Cerebellar cortex (tissue), 1 donor: ENCODE results near the gene WDR41.
"Not testable (repeated sequence)": the region's sequence is repeated elsewhere in the genome, so short reads cannot be mapped to it uniquely, and the experiment has no call there.

Experiments
- DNase-seq: peaks from one replicate; pipeline ENCODE4 v3.0.0-alpha.2; 2015; ENCODE audit warnings: low spot score

The WDR41 gene

GRCh38 chr5:77407152-77407551, 85.0 kb downstream of the WDR41 start:
- DNase-seq, result no peak

GRCh38 chr5:77402796-77403195, 89.3 kb downstream of the WDR41 start:
- DNase-seq, result no peak

GRCh38 chr5:77400645-77401044, 91.5 kb downstream of the WDR41 start:
- no peak for DNase-seq

GRCh38 chr5:77398896-77399295, 93.2 kb downstream of the WDR41 start:
- no peak for DNase-seq

GRCh38 chr5:77398458-77398857, 93.7 kb downstream of the WDR41 start:
- no peak for DNase-seq

DNA sequence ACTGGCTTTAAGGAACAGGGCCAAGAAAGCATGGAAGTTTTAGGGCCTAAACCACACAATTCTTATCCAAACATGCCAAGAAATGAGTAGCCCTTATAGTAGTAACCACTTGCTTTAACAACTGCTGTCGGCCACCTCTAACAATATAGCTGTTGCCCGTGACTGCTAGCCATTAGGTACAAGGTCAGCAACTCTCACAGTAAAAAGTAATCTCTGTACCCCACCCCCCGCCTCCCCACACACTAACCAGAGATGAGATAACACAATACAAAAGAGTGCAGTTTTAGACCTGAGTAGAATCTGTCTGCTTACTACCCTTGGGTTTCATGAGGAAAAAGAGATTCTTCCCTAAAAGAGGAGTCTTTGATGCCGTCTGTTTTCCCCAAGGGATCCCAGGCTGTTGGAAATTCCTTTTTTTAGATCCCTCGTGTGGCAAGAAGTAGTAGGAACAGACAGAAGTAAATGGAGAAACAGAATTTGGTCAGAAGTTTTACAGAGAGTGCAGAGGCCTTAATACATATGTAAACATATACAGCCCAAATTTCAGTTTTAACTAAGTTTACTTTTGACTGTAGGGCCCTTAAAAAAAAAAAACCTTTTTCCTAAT, 94.3 kb downstream of the WDR41 start:
- DNase-seq, result no peak

DNA sequence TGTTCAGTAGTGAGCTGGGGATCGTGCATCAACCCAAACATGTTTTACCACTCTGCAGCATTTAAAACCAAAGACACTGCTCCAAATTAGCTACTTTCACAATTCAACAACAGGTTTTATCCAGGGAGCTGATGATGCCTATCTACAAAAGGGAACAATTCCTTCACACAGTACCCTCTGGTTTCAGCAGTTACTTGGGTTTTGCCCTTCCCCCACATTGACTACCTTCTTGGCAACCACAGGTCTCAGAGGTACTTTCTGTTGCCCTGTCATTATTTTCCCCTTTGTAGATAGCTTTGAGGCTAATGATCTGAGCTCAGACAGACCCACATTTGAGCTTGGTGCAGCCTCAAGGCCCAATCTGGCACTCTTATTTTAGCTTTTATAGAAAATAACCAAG, 96.1 kb downstream of the WDR41 start:
- no peak for DNase-seq

GRCh38 chr5:77394064-77394715, 97.9 kb downstream of the WDR41 start:
- DNase-seq, result no peak

GRCh38 chr5:77391240-77391765, 100.8 kb downstream of the WDR41 start:
- peak; percentile 94 for DNase-seq

GRCh38 chr5:77390795-77391194, 101.3 kb downstream of the WDR41 start:
- peak; percentile 17 for DNase-seq

- no peak for DNase-seq
Measured at GRCh38 chr5:77390221-77390620, 101.9 kb downstream of the WDR41 start.

DNA sequence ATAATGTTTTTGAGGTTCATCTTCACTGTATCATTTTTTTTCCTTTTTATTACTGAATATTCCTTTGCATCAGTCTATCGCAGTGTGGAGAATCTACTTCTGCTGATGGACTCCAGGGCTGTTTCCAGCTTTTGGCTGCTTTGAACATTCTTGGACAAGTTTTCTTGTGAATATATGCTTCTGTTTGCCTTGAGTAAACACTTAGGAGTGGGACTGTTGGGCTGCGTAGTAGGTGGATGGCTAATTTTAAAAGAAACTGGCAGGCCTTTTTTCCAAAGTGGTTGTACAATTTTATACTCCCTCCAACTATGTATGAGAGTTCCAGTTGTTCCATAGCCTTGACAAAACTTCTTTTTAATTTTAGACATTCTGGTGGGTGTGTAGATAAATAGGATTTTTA, 102.4 kb downstream of the WDR41 start:
- no peak for DNase-seq

- DNase-seq, result not testable (repeated sequence)
Measured at GRCh38 chr5:77386340-77386739, 105.8 kb downstream of the WDR41 start.

GRCh38 chr5:77383336-77383735, 108.8 kb downstream of the WDR41 start:
- DNase-seq, result not testable (repeated sequence)
